Ectodermal cell (in vitro differentiated cells): ENCODE measurements around the gene NAMPT.
A peak's percentile ranks its signal among the peaks of the same experiment; 100 is the strongest.
"Not testable (repeated sequence)": the region's sequence is repeated elsewhere in the genome, so short reads cannot be mapped to it uniquely, and the experiment has no call there.

ENCODE experiments used
- H3K27ac ChIP-seq: 2 replicates; pipeline ENCODE4 v1.7.0; 2013; ENCODE audit warnings: mild to moderate bottlenecking, low read depth, low read length; ENCODE audit not compliant: insufficient read depth, poor library complexity, severe bottlenecking
- H3K27me3 ChIP-seq: 2 replicates; pipeline ENCODE4 v1.7.0; 2013; ENCODE audit warnings: mild to moderate bottlenecking, low read length; ENCODE audit not compliant: insufficient read depth, control insufficient read depth, poor library complexity, severe bottlenecking
- H3K36me3 ChIP-seq: one replicate; pipeline ENCODE4 v1.7.0; 2013; ENCODE audit warnings: low read length; ENCODE audit not compliant: control insufficient read depth, insufficient read depth
- H3K4me1 ChIP-seq: one replicate; pipeline ENCODE4 v1.7.0; 2013; ENCODE audit warnings: low read length; ENCODE audit not compliant: control insufficient read depth, insufficient read depth
- H3K4me3 ChIP-seq: 2 replicates; pipeline ENCODE4 v1.7.0; 2013; ENCODE audit warnings: low read depth, low read length, control low read depth; ENCODE audit not compliant: insufficient read depth
- H3K9me3 ChIP-seq: 2 replicates; pipeline ENCODE4 v1.7.0; 2013; ENCODE audit warnings: mild to moderate bottlenecking, low read length, moderate library complexity; ENCODE audit not compliant: control insufficient read depth
- WGBS, 2 experiments: methylation state at CpG; one replicate each; pipeline ENCODE4 v1.1.7; 2013; ENCODE audit warnings: missing lambda C conversion rate in 2 of 2; 5-methylcytosine and 5-hydroxymethylcytosine counted together

The NAMPT gene

DNA sequence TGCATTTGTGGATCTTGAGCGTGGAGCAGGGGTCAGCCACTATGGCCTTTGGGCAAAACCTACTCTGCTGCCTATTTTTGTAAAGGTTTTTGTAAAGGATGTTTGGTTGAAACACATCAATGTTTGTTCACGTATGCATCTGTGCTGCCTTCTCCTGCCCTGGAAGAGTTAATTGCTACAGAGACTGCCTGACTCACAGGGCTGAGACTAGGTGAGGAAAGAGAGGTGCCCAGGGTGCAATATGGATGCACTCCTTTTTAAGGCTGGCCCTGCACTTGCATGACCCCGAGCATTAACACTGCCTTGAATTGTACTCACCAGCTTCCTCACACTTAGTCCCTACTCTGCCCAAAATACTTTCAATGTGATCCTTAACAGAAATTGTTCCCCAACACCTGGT, 20.9 kb upstream of the NAMPT start:
- H3K4me3 ChIP-seq: no peak overlapping the region
- no peaks in the 10 kb centered on the region for H3K9me3 ChIP-seq
- 77 to 86% methylated on average over 3 of the region's 3 CpGs for WGBS, 2 experiments
- H3K36me3 ChIP-seq: no peaks in the 10 kb centered on the region
- H3K27ac ChIP-seq: no peak overlapping the region
- H3K27me3 ChIP-seq: no peaks in the 10 kb centered on the region
- H3K4me1 ChIP-seq: no peaks in the 10 kb centered on the region

DNA sequence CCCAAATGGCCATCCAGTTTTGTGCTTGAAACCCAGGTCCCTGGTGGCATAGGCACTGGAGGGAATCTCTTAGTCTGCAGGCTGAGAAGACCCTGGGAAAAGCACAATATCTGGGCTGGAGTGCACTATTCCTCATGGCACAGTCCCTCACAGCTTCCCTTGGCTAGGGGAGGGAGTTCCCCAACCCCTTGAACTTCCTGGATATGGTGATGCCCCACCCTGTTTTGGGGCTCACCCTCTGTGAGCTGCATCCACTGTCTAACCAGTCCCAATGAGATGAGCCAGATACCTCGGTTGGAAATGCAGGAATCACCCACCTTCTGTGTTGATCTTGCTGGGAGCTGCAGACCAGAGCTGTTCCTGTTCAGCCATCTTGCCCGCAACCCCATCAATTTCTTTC, 19.8 kb upstream of the NAMPT start:
- H3K36me3 ChIP-seq: no peaks in the 10 kb centered on the region
- no peaks in the 10 kb centered on the region for H3K4me1 ChIP-seq
- H3K27ac ChIP-seq: no peak overlapping the region
- 93 to 96% methylated on average over 2 of the region's 2 CpGs for WGBS, 2 experiments
- no peaks in the 10 kb centered on the region for H3K27me3 ChIP-seq
- H3K4me3 ChIP-seq: no peak overlapping the region
- H3K9me3 ChIP-seq: no peaks in the 10 kb centered on the region

DNA sequence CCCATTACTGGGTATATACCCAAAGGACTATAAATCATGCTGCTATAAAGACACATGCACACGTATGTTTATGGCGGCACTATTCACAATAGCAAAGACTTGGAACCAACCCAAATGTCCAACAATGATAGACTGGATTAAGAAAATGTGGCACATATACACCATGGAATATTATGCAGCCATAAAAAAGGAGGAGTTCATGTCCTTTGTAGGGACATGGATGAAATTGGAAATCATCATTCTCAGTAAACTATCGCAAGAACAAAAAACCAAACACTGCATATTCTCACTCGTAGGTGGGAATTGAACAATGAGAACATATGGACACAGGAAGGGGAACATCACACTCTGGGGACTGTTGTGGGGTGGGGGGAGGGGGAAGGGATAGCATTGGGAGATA, 13.8 kb upstream of the NAMPT start:
- H3K4me1 ChIP-seq, H3K36me3 ChIP-seq, H3K27me3 ChIP-seq, H3K9me3 ChIP-seq, H3K27ac ChIP-seq, H3K4me3 ChIP-seq: not testable (repeated sequence)
- no CpG with 5 or more reads among the region's 4 CpGs for WGBS, 2 experiments

DNA sequence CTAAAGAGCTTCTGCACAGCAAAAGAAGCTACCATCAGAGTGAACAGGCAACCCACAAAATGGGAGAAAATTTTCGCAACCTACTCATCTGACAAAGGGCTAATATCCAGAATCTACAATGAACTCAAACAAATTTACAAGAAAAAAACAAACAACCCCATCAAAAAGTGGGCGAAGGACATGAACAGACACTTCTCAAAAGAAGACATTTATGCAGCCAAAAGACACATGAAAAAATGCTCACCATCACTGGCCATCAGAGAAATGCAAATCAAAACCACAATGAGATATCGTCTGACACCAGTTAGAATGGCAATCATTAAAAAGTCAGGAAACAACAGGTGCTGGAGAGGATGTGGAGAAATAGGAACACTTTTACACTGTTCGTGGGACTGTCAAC, 13.4 kb upstream of the NAMPT start:
- not testable (repeated sequence) for H3K4me1 ChIP-seq, H3K36me3 ChIP-seq, H3K27ac ChIP-seq, H3K4me3 ChIP-seq, H3K9me3 ChIP-seq, H3K27me3 ChIP-seq
- WGBS, 2 experiments: 80% methylated on average over 1 of the region's 4 CpGs; no CpG with 5 or more reads in 1 of the 2 experiments

DNA sequence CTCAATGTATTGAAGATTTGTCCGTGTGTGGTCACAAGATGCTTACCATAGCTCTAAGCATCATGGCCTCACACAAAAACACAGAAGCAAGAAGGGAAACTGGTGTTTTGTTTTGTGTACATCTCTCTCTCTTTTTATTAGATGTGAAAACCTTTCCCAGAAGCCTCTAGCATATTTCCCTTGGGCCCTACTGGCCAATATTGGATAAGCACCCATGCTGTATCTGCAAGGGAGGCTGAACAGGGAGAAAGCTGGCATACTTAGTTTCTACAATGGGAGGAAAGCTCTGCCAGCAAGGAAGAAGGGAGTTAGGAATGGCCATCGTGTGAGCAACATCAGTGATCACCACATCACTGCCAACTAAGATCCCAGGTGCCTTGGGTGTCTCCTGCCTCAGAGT, 9.6 kb upstream of the NAMPT start:
- Histone ChIP-seq H3K27ac (no peak overlapping the region), H3K9me3 (no peaks in the 10 kb centered on the region), H3K27me3 (no peaks in the 10 kb centered on the region), H3K4me1 (no peaks in the 10 kb centered on the region), H3K4me3 (no peak overlapping the region), H3K36me3 (no peaks in the 10 kb centered on the region)
- 47 to 100% methylated on average over 1 to 2 of the region's 2 CpGs for WGBS, 2 experiments

DNA sequence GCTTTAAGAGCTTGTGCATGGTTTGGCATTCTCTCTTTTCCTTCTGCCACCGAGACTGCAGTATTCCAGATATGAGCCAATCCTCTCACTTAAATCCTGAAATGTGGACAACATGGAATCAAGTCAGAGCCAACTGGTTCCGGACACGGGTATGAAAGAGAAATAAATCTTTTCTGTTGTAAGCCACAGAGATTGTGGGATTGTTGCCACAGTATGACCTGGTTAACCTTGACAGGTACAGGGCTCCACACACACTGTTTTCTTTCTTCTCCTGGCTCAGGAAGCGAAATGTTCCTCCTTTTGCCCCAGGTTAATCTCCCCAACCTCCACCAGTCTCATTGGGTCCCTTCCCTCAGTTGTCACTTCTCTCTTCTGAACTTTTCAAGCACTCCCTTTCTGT, 6.5 kb upstream of the NAMPT start:
- Histone ChIP-seq H3K9me3 (no peaks in the 10 kb centered on the region), H3K4me3 (no peak overlapping the region), H3K27ac (no peak overlapping the region), H3K27me3 (no peaks in the 10 kb centered on the region), H3K36me3 (no peaks in the 10 kb centered on the region), H3K4me1 (no peaks in the 10 kb centered on the region)
- WGBS, 2 experiments: 65 to 69% methylated on average over 4 of the region's 4 CpGs

DNA sequence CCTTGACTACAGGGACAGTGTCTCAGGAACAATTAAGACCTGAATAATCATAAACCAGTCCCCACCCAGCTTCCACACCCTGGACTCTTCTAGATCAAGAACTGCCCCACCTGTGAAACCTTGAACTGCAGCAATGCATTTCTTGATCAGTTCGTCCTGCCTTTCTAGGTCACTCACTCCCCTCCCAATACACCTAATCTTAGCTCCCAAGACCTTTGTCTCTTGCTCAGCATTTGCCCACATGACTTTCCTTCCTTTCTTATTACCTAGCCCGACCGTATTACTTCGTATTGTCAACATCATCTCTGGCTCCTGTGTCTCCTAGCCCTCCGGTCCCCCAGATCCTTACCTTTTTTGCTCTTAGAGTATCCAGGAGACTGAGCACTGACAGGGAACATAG, 5.5 kb upstream of the NAMPT start:
- Histone ChIP-seq H3K4me3 (no peak overlapping the region), H3K27ac (no peak overlapping the region), H3K4me1 (peaks cover 5% of the 10 kb centered on the region), H3K36me3 (no peaks in the 10 kb centered on the region), H3K9me3 (no peaks in the 10 kb centered on the region), H3K27me3 (no peaks in the 10 kb centered on the region)
- WGBS, 2 experiments: 89 to 94% methylated on average over 5 of the region's 5 CpGs

DNA sequence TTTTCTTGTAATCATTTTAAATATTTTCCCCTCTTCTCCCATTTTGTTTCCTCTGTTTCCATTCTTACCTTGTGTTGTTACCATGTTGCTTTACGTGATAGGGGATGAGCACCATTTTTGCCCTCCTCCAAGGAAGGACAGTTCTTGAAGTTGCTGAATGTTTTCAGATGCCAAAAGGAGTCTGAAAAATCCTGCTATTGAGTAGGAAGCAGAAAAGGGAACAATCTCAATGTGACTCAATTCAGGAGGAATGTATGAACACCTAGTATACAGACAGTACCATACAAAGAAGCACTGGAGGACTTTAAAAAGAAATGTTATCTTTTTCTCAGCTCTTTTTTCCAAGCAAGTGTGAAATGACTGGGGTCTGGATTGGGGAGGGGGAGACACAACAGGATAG, 5.1 kb upstream of the NAMPT start:
- H3K4me1 ChIP-seq: peaks cover 5% of the 10 kb centered on the region
- no peak overlapping the region for H3K4me3 ChIP-seq
- no peaks in the 10 kb centered on the region for H3K36me3 ChIP-seq
- no peaks in the 10 kb centered on the region for H3K9me3 ChIP-seq
- WGBS, 2 experiments: 0% methylated on average over 1 of the region's 1 CpG
- H3K27me3 ChIP-seq: no peaks in the 10 kb centered on the region
- no peak overlapping the region for H3K27ac ChIP-seq

DNA sequence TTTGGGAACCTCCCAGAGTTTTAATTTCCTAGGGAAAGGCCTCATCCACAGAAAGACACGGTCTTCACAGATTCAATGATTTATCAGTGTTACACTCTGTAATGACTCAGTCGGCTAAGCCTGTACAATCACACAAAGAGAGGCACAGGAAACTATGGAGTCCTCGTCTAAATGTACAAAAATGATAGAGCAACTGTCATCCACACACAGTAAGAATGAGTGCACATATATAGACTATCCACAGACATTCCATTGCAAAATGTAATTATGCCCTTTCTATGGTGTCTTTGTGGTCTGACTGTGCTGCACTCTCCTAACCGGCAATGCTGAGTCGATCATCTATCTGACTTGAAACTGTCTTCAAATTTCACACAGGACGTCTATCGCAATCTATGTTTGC, 3.5 kb upstream of the NAMPT start:
- 93 to 97% methylated on average over 7 of the region's 7 CpGs for WGBS, 2 experiments
- Histone ChIP-seq H3K27me3 (no peaks in the 10 kb centered on the region), H3K9me3 (no peaks in the 10 kb centered on the region), H3K4me1 (peaks cover 5% of the 10 kb centered on the region), H3K36me3 (no peaks in the 10 kb centered on the region), H3K27ac (no peak overlapping the region), H3K4me3 (no peak overlapping the region)

DNA sequence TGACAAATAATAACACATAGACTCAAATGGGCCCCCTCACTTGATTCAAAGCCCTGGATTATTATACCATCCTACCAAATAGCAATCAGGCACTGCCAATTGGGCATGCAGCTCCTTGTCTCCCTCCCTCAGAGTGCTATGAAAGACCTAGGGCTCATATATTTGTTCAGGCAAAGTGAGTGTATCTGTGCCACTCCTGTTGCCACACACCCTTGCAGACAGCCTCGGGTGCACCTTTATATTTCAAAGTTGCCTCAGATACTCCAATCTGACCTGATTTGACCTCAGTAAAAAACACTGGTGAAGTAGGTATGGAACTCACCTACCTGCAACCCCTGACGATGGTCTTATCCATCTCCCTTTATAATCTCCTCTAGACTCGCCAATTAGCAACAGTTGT, 3.0 kb upstream of the NAMPT start:
- H3K4me3 ChIP-seq: no peak overlapping the region
- whole genome bisulfite sequencing, 2 experiments: 98 to 100% methylated on average over 3 of the region's 3 CpGs
- no peaks in the 10 kb centered on the region for H3K9me3 ChIP-seq
- no peaks in the 10 kb centered on the region for H3K27me3 ChIP-seq
- no peak overlapping the region for H3K27ac ChIP-seq
- no peaks in the 10 kb centered on the region for H3K36me3 ChIP-seq
- H3K4me1 ChIP-seq: peaks cover 5% of the 10 kb centered on the region

DNA sequence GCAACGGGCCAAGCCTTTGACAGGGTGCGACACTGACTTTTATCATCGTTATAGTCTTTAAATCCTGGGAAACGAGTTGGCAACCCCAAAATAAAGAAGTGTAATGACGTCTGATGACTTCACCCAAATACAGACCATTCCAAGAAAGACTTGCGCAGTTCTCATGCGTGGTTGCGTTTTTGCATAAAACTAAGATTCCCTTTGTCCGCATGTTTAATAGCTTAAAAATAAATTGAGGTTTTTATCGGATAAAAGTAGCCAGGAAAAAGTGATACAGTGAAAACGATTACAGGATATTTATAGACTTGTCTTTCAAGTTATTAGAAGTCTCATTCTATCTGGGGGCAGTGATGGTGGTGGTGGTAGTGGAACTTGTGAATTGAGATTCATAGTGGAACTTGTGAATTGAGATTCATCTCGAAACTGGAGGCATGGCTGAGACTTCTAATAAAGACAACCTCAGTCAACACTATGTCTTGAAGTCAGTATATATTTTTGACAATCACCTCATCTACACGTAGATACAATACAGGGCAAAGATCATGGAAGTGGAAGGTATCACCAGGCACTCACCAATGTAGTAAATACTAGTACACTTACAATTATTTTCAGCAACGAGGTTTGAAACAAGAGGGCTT, 1.2 kb upstream of the NAMPT start:
- 61 to 64% methylated on average over 13 to 14 of the region's 14 CpGs for WGBS, 2 experiments
- no peaks in the 10 kb centered on the region for H3K36me3 ChIP-seq
- H3K4me3 ChIP-seq: peak overlapping the region; percentile 68
- peaks cover 7% of the 10 kb centered on the region for H3K4me1 ChIP-seq
- H3K27ac ChIP-seq: peak overlapping the region; percentile 99
- H3K27me3 ChIP-seq: no peaks in the 10 kb centered on the region
- no peaks in the 10 kb centered on the region for H3K9me3 ChIP-seq
